Gastroesophageal sphincter (tissue), 4 donors: Measurements from ENCODE around the gene TMEM192. TPM values are rescaled to one million over a fixed set of nuclear protein-coding genes. Genes with fewer than 3 reads are reported as not detected.
"Not testable (repeated sequence)": the region's sequence is repeated elsewhere in the genome, so short reads cannot be mapped to it uniquely, and the experiment has no call there.

Experiments used
- ATAC-seq: fragments of 150-250 bp; one replicate; pipeline ENCODE4 v1.9.1; 2016; ENCODE audit warnings: mild to moderate bottlenecking, moderate library complexity
- H3K27ac ChIP-seq, 4 donors: fragments of 200-600 bp; sonication (generic) in 3 of 4; 1 replicate in 3 of 4; 2 replicates in 1 of 4; pipeline ENCODE4 v1.5.1; 2016 to 2019
- H3K27me3 ChIP-seq: fragments of 200-600 bp; sonication (generic); one replicate; pipeline ENCODE4 v1.5.1; 2019
- H3K36me3 ChIP-seq, 2 donors: fragments of 200-600 bp; sonication (generic); one replicate each; pipeline ENCODE4 v1.5.1; 2019; ENCODE audit warnings: control low read depth in 1 of 2
- H3K4me1 ChIP-seq, 3 donors: fragments of 200-600 bp; sonication (generic); 1 replicate in 2 of 3; 2 replicates in 1 of 3; pipeline ENCODE4 v1.5.1; 2016 to 2019; ENCODE audit warnings: control low read depth in 2 of 3
- H3K4me3 ChIP-seq, 2 donors: fragments of 200-600 bp; sonication (generic); one replicate each; pipeline ENCODE4 v1.5.1; 2019; ENCODE audit warnings: mild to moderate bottlenecking in 1 of 2, moderate library complexity in 1 of 2
- H3K9me3 ChIP-seq, 3 donors: fragments of 200-600 bp; sonication (generic); one replicate each; pipeline ENCODE4 v1.5.1; 2017 to 2019; ENCODE audit warnings: control low read depth in 2 of 3
- CTCF ChIP-seq, 4 experiments: fragments of 200-600 bp in 2 of 4; fragments of 450-650 bp in 2 of 4; sonication (generic) in 1 of 4; IDR thresholded peaks; one replicate each; pipeline ENCODE4 v1.5.1; 2017 to 2019; ENCODE audit warnings: antibody characterized with exemption in 4 of 4, mild to moderate bottlenecking in 2 of 4, moderate library complexity in 2 of 4
- EP300 ChIP-seq: sonication (generic); formaldehyde crosslinking; IDR thresholded peaks from one replicate; pipeline ENCODE4 v1.6.1; 2017; ENCODE audit warnings: antibody characterized with exemption, mild to moderate bottlenecking
- POLR2A ChIP-seq, 2 donors: fragments of 450-650 bp; IDR thresholded peaks; one replicate each; pipeline ENCODE4 v1.6.1; 2017; ENCODE audit warnings: antibody characterized with exemption in 2 of 2, mild to moderate bottlenecking in 2 of 2, moderate library complexity in 1 of 2
- POLR2AphosphoS5 ChIP-seq: sonication (generic); formaldehyde crosslinking; IDR thresholded peaks from one replicate; pipeline ENCODE4 v1.6.1; 2017; ENCODE audit warnings: antibody characterized with exemption
- WGBS, 2 donors: methylation state at CpG; one replicate each; pipeline ENCODE4 v1.1.5; 2018; ENCODE audit warnings: low coverage in 1 of 2; 5-methylcytosine and 5-hydroxymethylcytosine counted together
- total RNA-seq, 4 donors: library from RNA; depleted of rRNA; stranded (reverse); fragments of >200 nt; gene quantifications; one replicate each; pipeline ENCODE4 v1.1.0, GENCODE V29; 2016

The TMEM192 gene
- total RNA-seq, 4 donors from 2014 or later = 11.2 to 18.7 (median 15.6) TPM

- H3K4me3 ChIP-seq = no peak overlapping the region
- no peaks in the 10 kb centered on the region for H3K9me3 ChIP-seq
- no peak overlapping the region for H3K27ac ChIP-seq
- no peaks in the 10 kb centered on the region for H3K27me3 ChIP-seq
- TF ChIP-seq CTCF (IDR thresholded peaks at IDR 0.05) (no peak), POLR2AphosphoS5 (no peak), POLR2A (IDR thresholded peaks at IDR 0.05) (no peak), EP300 (no peak)
- WGBS, 2 donors = 29% methylated on average over 1 of the region's 1 CpG; no CpG with 5 or more reads in 1 of the 2 donors
- H3K36me3 ChIP-seq = peaks cover 0 to 83% of the 10 kb centered on the region in 2 donors
- H3K4me1 ChIP-seq = no peaks in the 10 kb centered on the region
- ATAC-seq = no peak
Measured at GRCh38 chr4:165095291-165095690, 17.4 kb downstream of the TMEM192 start.

GRCh38 chr4:165094873-165095272 is 17.8 kb downstream of the TMEM192 start:
- Histone ChIP-seq H3K4me1 (no peaks in the 10 kb centered on the region), H3K9me3 (no peaks in the 10 kb centered on the region), H3K27me3 (no peaks in the 10 kb centered on the region), H3K4me3 (no peak overlapping the region), H3K27ac (no peak overlapping the region), H3K36me3 (peaks cover 0 to 83% of the 10 kb centered on the region in 2 donors)
- WGBS, 2 donors = 88 to 96% methylated on average over 2 to 3 of the region's 3 CpGs
- no peak for ATAC-seq
- TF ChIP-seq CTCF (IDR thresholded peaks at IDR 0.05) (no peak), POLR2AphosphoS5 (no peak), POLR2A (IDR thresholded peaks at IDR 0.05) (no peak), EP300 (no peak)

GRCh38 chr4:165092187-165092586 is 20.5 kb downstream of the TMEM192 start:
- not testable (repeated sequence) for H3K4me1 ChIP-seq, H3K4me3 ChIP-seq, H3K27me3 ChIP-seq, H3K9me3 ChIP-seq, ATAC-seq, H3K27ac ChIP-seq
- whole genome bisulfite sequencing, 2 donors = no CpG with 5 or more reads among the region's 8 CpGs
- peaks cover 9 to 85% of the 10 kb centered on the region in 2 donors for H3K36me3 ChIP-seq

GRCh38 chr4:165088366-165088765 is 24.3 kb downstream of the TMEM192 start:
- Histone ChIP-seq H3K36me3 (peaks cover 9 to 94% of the 10 kb centered on the region in 2 donors), H3K27ac (no peak overlapping the region), H3K27me3 (no peaks in the 10 kb centered on the region), H3K4me3 (no peak overlapping the region), H3K9me3 (no peaks in the 10 kb centered on the region), H3K4me1 (no peaks in the 10 kb centered on the region)
- WGBS, 2 donors = 83 to 96% methylated on average over 3 of the region's 3 CpGs
- no peak for ATAC-seq
- no peak for TF ChIP-seq EP300
- no peak for TF ChIP-seq CTCF (IDR thresholded peaks at IDR 0.05)
- no peak for TF ChIP-seq POLR2AphosphoS5
- no peak for TF ChIP-seq POLR2A (IDR thresholded peaks at IDR 0.05)

GRCh38 chr4:165085946-165086345 is 26.7 kb downstream of the TMEM192 start:
- Histone ChIP-seq H3K9me3 (no peaks in the 10 kb centered on the region), H3K4me1 (no peaks in the 10 kb centered on the region), H3K27ac (no peak overlapping the region), H3K36me3 (peaks cover 9 to 75% of the 10 kb centered on the region in 2 donors), H3K27me3 (no peaks in the 10 kb centered on the region), H3K4me3 (no peak overlapping the region)
- ATAC-seq = no peak
- TF ChIP-seq CTCF (IDR thresholded peaks at IDR 0.05) = no peak
- TF ChIP-seq POLR2AphosphoS5 = no peak
- TF ChIP-seq EP300 = no peak
- no peak for TF ChIP-seq POLR2A (IDR thresholded peaks at IDR 0.05)
- WGBS, 2 donors = 100% methylated on average over 1 of the region's 2 CpGs

- WGBS, 2 donors = 80 to 83% methylated on average over 1 to 6 of the region's 7 CpGs
- H3K36me3 ChIP-seq = peaks cover 9 to 70% of the 10 kb centered on the region in 2 donors
- not testable (repeated sequence) for H3K27me3 ChIP-seq, H3K4me3 ChIP-seq, ATAC-seq, H3K9me3 ChIP-seq, H3K27ac ChIP-seq, H3K4me1 ChIP-seq
Measured at GRCh38 chr4:165084787-165085186, 27.9 kb downstream of the TMEM192 start.
